AG04449 (cell line): ENCODE measurements around the gene TNRC18.

ENCODE experiments used
- CTCF ChIA-PET: fragments of 350-600 bp; formaldehyde crosslinking; extraction: SDS; loops from one replicate; lab custom pipeline; 2021; ENCODE audit warnings: antibody characterized with exemption; lab: Yijun Ruan, JAX
- POLR2A ChIA-PET: fragments of 400-600, 350-600 bp; formaldehyde crosslinking; extraction: SDS; loops from one replicate; lab custom pipeline; 2020; ENCODE audit warnings: antibody characterized with exemption, inconsistent platforms; lab: Yijun Ruan, JAX
- DNase-seq: peaks from one replicate; pipeline ENCODE4 v3.0.0-alpha.2; 2010; ENCODE audit warnings: low read depth, low spot score
- H3K4me3 ChIP-seq: 2 replicates; pipeline ENCODE4 v1.5.1; 2011; ENCODE audit warnings: low read depth, mild to moderate bottlenecking, control low read depth, low read length
- TF ChIP-seq, protein P1 (sequence below): IDR thresholded peaks from one replicate; pipeline ENCODE4 v1.5.1; 2011; ENCODE audit warnings: mild to moderate bottlenecking, moderate library complexity, low read length, control low read depth, inconsistent platforms; ENCODE audit not compliant: insufficient read depth; ENCODE audit errors: missing control alignments

The TNRC18 gene

DNA sequence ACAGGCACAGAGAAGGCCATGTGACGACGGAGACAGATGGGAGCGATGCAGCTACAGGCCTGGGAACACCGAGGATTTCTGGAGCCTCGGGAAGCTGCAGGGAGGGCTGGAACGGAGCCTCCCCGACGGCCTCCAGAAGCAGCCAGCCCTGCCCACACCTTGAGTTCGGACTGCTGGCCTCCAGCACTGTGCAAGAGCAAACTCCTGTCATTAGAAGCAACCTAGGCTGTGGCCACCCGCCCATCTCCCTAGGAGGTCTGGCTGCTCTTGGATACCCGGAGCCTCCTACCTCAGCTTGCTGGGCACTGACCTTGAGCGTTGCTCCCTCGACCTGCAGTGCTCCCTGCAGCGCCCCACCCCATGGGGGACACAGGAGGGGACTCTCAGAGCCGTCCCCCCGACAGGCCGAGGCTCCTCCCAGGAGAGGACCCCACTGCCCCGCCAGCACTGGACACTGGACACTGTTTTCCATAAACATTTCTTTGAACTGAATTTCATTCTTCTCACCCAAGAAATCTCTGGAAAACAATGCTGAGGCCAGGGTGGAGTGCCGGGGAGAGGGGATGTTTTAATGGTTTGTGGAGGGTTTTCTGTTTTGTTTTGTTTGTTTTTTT lies 22.5 kb upstream of the TNRC18 start:
- POLR2A ChIA-PET = no interaction called here
- no peak for DNase-seq
- CTCF ChIA-PET = interaction anchor here (1.4 to 5.6 kb wide), 2 partner anchors 81 to 206 kb away, joined by 4 to 24 read pairs; no protein-coding TSS in a partner anchor
- TF ChIP-seq, protein P1, sequence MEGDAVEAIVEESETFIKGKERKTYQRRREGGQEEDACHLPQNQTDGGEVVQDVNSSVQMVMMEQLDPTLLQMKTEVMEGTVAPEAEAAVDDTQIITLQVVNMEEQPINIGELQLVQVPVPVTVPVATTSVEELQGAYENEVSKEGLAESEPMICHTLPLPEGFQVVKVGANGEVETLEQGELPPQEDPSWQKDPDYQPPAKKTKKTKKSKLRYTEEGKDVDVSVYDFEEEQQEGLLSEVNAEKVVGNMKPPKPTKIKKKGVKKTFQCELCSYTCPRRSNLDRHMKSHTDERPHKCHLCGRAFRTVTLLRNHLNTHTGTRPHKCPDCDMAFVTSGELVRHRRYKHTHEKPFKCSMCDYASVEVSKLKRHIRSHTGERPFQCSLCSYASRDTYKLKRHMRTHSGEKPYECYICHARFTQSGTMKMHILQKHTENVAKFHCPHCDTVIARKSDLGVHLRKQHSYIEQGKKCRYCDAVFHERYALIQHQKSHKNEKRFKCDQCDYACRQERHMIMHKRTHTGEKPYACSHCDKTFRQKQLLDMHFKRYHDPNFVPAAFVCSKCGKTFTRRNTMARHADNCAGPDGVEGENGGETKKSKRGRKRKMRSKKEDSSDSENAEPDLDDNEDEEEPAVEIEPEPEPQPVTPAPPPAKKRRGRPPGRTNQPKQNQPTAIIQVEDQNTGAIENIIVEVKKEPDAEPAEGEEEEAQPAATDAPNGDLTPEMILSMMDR = no peak
- no peak overlapping the region for H3K4me3 ChIP-seq

DNA sequence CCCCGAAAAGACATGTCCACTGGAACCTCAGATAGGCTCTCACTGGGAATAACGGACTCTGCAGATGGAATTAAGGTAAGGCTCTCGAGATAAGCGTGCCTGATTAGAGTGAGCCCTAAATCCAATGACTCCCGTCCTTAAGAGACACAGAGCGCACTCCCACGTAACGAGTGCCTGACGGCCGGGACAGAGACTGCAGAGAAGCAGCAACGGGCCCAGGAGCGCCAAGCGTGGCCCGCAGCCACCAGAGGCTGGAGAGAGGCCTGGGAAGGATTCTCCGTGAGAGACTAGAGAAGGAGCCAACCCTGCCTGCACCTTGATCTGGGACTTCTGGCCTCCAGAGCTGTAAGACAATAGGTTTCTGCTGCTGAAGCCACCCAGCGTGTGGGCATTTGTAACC lies 20.0 kb upstream of the TNRC18 start:
- ChIA-PET POLR2A (no interaction called here), CTCF (interaction anchor here (1.1 to 5.6 kb wide), 2 partner anchors 78 to 206 kb away, joined by 3 to 24 read pairs; no protein-coding TSS in a partner anchor)
- DNase-seq = no peak
- H3K4me3 ChIP-seq = no peak overlapping the region
- TF ChIP-seq, protein P1 = no peak

DNA sequence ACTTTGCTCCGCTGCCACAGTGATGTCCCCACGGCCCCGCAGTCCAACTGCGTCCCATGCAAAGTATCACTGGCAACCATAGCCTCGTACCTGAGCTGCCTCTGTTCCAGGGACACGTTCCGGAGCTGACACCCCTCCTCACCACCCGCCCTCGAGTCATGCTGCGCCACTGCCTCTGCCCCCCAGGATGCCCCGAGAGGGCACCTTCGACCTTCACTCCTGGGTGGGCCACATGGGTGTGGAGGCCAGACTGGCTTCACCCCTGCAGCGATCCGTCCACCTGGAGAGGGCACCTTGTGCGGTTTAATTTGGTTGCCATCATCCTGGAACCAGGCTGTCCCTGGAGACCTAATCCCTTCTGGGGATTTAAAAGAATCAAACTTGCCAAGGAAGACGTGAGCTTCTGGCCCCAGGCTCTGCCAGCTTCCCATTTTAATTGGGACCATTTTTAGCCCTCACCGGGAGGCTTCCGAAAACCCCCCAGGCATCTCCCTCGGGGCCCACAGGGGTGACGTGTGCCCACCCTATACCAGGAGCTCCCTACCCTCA lies 19.2 kb upstream of the TNRC18 start:
- DNase-seq = no peak
- no peak overlapping the region for H3K4me3 ChIP-seq
- ChIA-PET CTCF (interaction anchor here (1.0 to 5.6 kb wide), 4 partner anchors 11 to 205 kb away, joined by 3 to 24 read pairs (median 4); no protein-coding TSS in a partner anchor), POLR2A (interaction anchor here (1.1 kb wide), 1 partner anchor 12 kb away, joined by 3 read pairs; no protein-coding TSS in a partner anchor)
- TF ChIP-seq, protein P1 = no peak

DNA sequence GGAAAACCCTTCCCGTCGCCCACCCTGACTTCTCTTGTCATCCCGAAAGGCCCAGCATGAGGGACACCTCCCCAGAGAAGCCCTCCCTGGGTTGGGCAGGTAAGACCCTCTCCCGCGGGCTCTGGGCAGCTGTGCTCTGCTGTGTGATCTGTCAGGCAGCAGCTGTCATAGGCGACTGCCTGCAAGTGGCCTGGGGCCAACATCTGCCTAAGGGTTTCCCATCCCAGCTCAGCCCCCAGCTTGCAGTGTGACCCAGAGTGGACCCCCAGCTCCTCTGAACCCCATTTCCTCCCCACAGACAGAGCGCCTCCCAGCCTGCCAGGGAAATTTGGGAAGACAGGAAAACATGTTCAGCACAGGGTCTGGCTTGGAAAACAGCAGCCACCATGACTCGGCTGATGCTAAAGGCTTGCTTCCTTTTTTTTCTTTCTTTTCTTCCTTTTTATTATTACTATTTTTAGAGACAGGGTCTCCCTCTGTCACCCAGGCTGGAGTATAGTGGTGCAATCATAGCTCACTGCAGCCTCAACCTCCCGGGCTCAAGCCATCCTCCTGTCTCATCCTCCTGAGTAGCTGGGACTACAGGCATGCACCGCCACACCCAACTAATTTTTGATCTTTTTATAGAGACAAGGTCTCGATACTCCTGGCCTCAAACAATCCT lies 18.3 kb upstream of the TNRC18 start:
- POLR2A ChIA-PET = interaction anchor here (1.1 kb wide), 1 partner anchor 11 kb away, joined by 3 read pairs; no protein-coding TSS in a partner anchor
- TF ChIP-seq, protein P1 = no peak

DNA sequence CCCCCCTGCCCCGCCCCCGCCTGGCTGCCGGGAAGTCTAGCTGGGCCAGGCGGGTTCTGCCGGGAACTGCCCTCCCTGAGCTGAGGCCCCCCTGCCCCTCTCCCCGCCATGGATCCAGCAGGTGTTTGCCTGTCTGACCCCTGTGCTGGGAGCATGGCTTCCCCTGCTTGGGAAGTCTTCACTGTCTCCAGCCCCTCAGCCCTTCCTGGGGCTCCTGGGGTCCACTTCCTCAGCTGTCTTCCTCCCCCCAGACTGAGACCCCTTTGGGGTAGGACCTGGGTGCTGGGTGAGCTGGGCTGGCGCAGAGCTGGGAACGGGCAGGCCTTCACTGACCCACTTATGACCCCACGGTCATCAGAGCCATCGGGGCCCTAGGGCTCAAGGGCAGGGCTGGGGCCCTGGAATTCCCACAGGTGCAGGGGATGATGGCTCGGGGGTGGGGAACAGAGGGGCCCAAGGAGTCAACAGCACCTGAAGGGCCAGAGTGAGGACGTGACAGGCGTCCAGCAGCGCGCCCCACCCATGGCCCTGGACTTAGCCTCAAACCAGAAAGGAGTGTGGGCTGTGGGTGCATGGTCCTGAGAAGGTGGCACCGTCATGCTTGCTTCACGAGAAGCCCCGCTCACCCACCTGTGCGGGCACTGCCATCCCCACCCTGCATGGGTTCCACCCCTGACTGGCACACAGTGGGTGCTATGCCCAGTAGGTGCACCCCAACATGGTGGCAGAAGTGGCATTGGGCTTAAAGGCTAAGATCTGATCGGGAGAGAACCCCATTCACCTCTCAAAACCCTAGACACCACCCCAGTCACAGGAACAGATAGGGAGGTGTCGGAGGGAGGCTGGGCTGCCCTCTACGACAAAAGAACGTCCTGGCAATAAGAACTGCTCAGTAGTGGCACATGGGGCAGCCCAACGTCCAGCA lies 16.2 kb upstream of the TNRC18 start:
- POLR2A ChIA-PET = no interaction called here

More for the DNA sequence above, 18.3 kb upstream of the TNRC18 start:
- no peak for DNase-seq
- CTCF ChIA-PET = interaction anchor here (1.0 to 5.6 kb wide), 4 partner anchors 10 to 202 kb away, joined by 3 to 24 read pairs (median 4); no protein-coding TSS in a partner anchor
- no peak overlapping the region for H3K4me3 ChIP-seq

More for the DNA sequence above, 16.2 kb upstream of the TNRC18 start:
- CTCF ChIA-PET = no interaction called here
- DNase-seq = no peak
- TF ChIP-seq, protein P1 = no peak
- no peak overlapping the region for H3K4me3 ChIP-seq
